CD8-positive, alpha-beta memory T cell (primary cell): ENCODE results near the gene MAGI2. TPM values are rescaled to one million over a fixed set of nuclear protein-coding genes. Genes with fewer than 3 reads are reported as not detected.

Experiments used
- CTCF ChIA-PET: fragments of 350-600 bp; sonication (Branson Sonifier 250); formaldehyde crosslinking; loops from one replicate; lab custom pipeline; 2021; ENCODE audit warnings: antibody characterized with exemption; lab: Charles Lee
- POLR2A ChIA-PET: fragments of 350-600 bp; sonication (Branson Sonifier 250); formaldehyde crosslinking; loops from one replicate; lab custom pipeline; 2021; ENCODE audit warnings: antibody characterized with exemption; lab: Charles Lee
- DNase-seq, 5 donors: peaks; one replicate each; pipeline versions ENCODE4 v3.0.0 to v3.0.0-alpha.2; 2020 to 2022; ENCODE audit warnings: mixed read lengths in 1 of 5
- H3K27ac ChIP-seq: one replicate; pipeline ENCODE4 v1.7.0; 2013; ENCODE audit warnings: low read depth, mild to moderate bottlenecking, low read length, moderate library complexity
- H3K27me3 ChIP-seq: 2 replicates; pipeline ENCODE4 v1.7.0; 2013; ENCODE audit warnings: low read length, mild to moderate bottlenecking; ENCODE audit not compliant: insufficient read depth, poor library complexity, severe bottlenecking
- H3K36me3 ChIP-seq: 2 replicates; pipeline ENCODE4 v1.7.0; 2013; ENCODE audit warnings: mild to moderate bottlenecking, low read length, moderate library complexity; ENCODE audit not compliant: insufficient read depth
- H3K4me1 ChIP-seq: 2 replicates; pipeline ENCODE4 v1.7.0; 2013; ENCODE audit warnings: mild to moderate bottlenecking, low read length, moderate library complexity; ENCODE audit not compliant: insufficient read depth
- H3K4me3 ChIP-seq: 2 replicates; pipeline ENCODE4 v1.7.0; 2013; ENCODE audit warnings: mild to moderate bottlenecking, low read length
- H3K9me3 ChIP-seq: 2 replicates; pipeline ENCODE4 v1.7.0; 2013; ENCODE audit warnings: mild to moderate bottlenecking, low read length
- H3K27ac Mint-ChIP-seq, 8 donors: one replicate each; pipeline ENCODE4 v1.8.0; 2020 to 2021; ENCODE audit warnings: mixed read lengths in 8 of 8, mild to moderate bottlenecking in 6 of 8, inconsistent platforms in 3 of 8, moderate library complexity in 3 of 8
- H3K27me3 Mint-ChIP-seq, 2 donors: one replicate each; pipeline ENCODE4 v1.8.0; 2020 to 2021; ENCODE audit warnings: mixed read lengths in 2 of 2, mild to moderate bottlenecking in 1 of 2, moderate library complexity in 1 of 2
- H3K36me3 Mint-ChIP-seq, 3 donors: one replicate each; pipeline ENCODE4 v1.8.0; 2020 to 2021; ENCODE audit warnings: mixed read lengths in 3 of 3, inconsistent platforms in 1 of 3, mild to moderate bottlenecking in 1 of 3
- H3K4me1 Mint-ChIP-seq, 3 donors: one replicate each; pipeline ENCODE4 v1.8.0; 2020 to 2021; ENCODE audit warnings: mixed read lengths in 3 of 3, inconsistent platforms in 1 of 3, mild to moderate bottlenecking in 1 of 3
- H3K4me3 Mint-ChIP-seq, 7 donors: one replicate each; pipeline ENCODE4 v1.8.0; 2020 to 2021; ENCODE audit warnings: mixed read lengths in 7 of 7, mild to moderate bottlenecking in 6 of 7, moderate library complexity in 4 of 7, inconsistent platforms in 2 of 7
- H3K9me3 Mint-ChIP-seq, 5 donors: one replicate each; pipeline ENCODE4 v1.8.0; 2020 to 2022; ENCODE audit warnings: mixed read lengths in 5 of 5, mild to moderate bottlenecking in 3 of 5, moderate library complexity in 2 of 5, inconsistent platforms in 1 of 5
- polyA plus RNA-seq: library from polyadenylated mRNA; unstranded; fragments of 300-500 nt; fragmentation: Illumina TruSeq; gene quantifications from one replicate; pipeline ENCODE4 v1.2.3, GENCODE V29; 2021
- total RNA-seq, 2 experiments: library from RNA; stranded (reverse); gene quantifications; one replicate each; pipeline ENCODE4 v1.2.3, GENCODE V29; 2021

The MAGI2 gene
- total and polyA plus RNA-seq, 3 experiments from 2014 or later = 0.26 to 0.33 TPM; not detected in 1

- Histone ChIP-seq H3K27me3 (no peaks in the 10 kb centered on the region), H3K9me3 (no peaks in the 10 kb centered on the region), H3K4me3 (no peak overlapping the region), H3K36me3 (no peaks in the 10 kb centered on the region), H3K27ac (no peak overlapping the region), H3K4me1 (no peaks in the 10 kb centered on the region)
- Mint-ChIP-seq H3K9me3 (peaks cover 1 to 14% (median 2%) of the 10 kb centered on the region in 5 donors), H3K4me1 (no peaks in the 10 kb centered on the region), H3K36me3 (no peaks in the 10 kb centered on the region), H3K27ac (no peak overlapping the region), H3K4me3 (no peak overlapping the region), H3K27me3 (no peaks in the 10 kb centered on the region)
- no peak for DNase-seq
- ChIA-PET POLR2A (no interaction called here), CTCF (no interaction called here)
Measured at GRCh38 chr7:78677391-78677790, 776.1 kb downstream of the MAGI2 start.

DNA sequence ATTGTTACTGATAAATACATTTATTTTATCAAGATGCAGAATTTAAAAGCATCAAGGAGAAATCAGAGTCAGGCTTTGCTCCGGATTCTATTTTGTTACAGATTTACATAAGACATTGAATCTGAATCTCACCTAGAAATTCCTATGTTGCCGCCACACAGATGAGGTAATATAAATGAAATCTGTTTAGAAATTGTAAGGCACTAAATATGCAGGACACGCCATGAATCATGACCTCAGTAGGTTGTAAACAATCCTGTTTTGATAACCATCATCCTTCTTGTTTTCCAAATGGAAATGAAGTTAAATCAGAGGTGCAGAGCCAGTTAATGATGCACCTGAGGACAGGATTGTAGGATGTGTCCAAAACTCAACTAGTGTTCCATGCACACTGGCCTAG is 778.0 kb downstream of the MAGI2 start:
- H3K4me3 Mint-ChIP-seq = no peak overlapping the region
- DNase-seq = no peak
- H3K36me3 Mint-ChIP-seq = no peaks in the 10 kb centered on the region
- H3K36me3 ChIP-seq = no peaks in the 10 kb centered on the region
- H3K4me1 ChIP-seq = no peaks in the 10 kb centered on the region
- no peaks in the 10 kb centered on the region for H3K27me3 Mint-ChIP-seq
- H3K4me1 Mint-ChIP-seq = no peaks in the 10 kb centered on the region
- ChIA-PET CTCF (no interaction called here), POLR2A (no interaction called here)
- H3K9me3 ChIP-seq = no peaks in the 10 kb centered on the region
- H3K27ac ChIP-seq = no peak overlapping the region
- no peaks in the 10 kb centered on the region for H3K27me3 ChIP-seq
- no peak overlapping the region for H3K27ac Mint-ChIP-seq
- no peak overlapping the region for H3K4me3 ChIP-seq
- H3K9me3 Mint-ChIP-seq = peaks cover 0 to 21% (median 2%) of the 10 kb centered on the region in 5 donors

DNA sequence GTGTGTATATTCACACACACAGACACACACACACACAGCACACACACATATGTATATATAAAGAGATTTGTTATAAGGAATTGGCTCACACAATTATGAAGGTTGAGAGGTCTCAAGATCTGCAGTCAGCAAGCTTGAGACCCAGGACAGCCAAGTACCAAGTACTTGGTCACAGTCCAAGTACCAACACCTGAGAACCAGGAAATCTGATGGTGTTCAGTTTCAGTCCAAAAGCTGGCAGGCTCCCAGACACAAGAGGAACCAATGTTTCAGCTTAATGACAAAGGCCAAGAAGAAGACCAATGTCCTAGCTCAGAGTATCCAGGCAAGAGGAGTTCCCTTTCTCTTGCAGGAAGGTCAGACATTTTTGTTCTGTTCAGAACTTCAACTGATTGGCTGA is 780.2 kb downstream of the MAGI2 start:
- Histone ChIP-seq H3K4me3 (no peak overlapping the region), H3K27ac (no peak overlapping the region), H3K9me3 (no peaks in the 10 kb centered on the region), H3K4me1 (no peaks in the 10 kb centered on the region), H3K36me3 (no peaks in the 10 kb centered on the region), H3K27me3 (no peaks in the 10 kb centered on the region)
- Mint-ChIP-seq H3K27me3 (no peaks in the 10 kb centered on the region), H3K4me3 (no peak overlapping the region), H3K36me3 (no peaks in the 10 kb centered on the region), H3K9me3 (peaks cover 3 to 15% (median 6%) of the 10 kb centered on the region in 5 donors), H3K27ac (no peak overlapping the region), H3K4me1 (no peaks in the 10 kb centered on the region)
- ChIA-PET CTCF (no interaction called here), POLR2A (no interaction called here)
- DNase-seq = no peak

GRCh38 chr7:78662939-78663338 is 790.5 kb downstream of the MAGI2 start:
- no peak for DNase-seq
- Mint-ChIP-seq H3K9me3 (peaks cover 4 to 17% (median 9%) of the 10 kb centered on the region in 5 donors), H3K27me3 (no peaks in the 10 kb centered on the region), H3K4me1 (no peaks in the 10 kb centered on the region), H3K4me3 (no peak overlapping the region), H3K36me3 (no peaks in the 10 kb centered on the region), H3K27ac (no peak overlapping the region)
- CTCF ChIA-PET = no interaction called here
- Histone ChIP-seq H3K36me3 (no peaks in the 10 kb centered on the region), H3K27me3 (no peaks in the 10 kb centered on the region), H3K4me1 (no peaks in the 10 kb centered on the region), H3K27ac (no peak overlapping the region), H3K4me3 (no peak overlapping the region), H3K9me3 (no peaks in the 10 kb centered on the region)
- POLR2A ChIA-PET = no interaction called here

GRCh38 chr7:78649976-78650375 is 803.5 kb downstream of the MAGI2 start:
- Histone ChIP-seq H3K4me3 (no peak overlapping the region), H3K27ac (no peak overlapping the region), H3K36me3 (no peaks in the 10 kb centered on the region), H3K27me3 (no peaks in the 10 kb centered on the region), H3K9me3 (no peaks in the 10 kb centered on the region), H3K4me1 (no peaks in the 10 kb centered on the region)
- CTCF ChIA-PET = no interaction called here
- Mint-ChIP-seq H3K27ac (no peak overlapping the region), H3K36me3 (no peaks in the 10 kb centered on the region), H3K27me3 (no peaks in the 10 kb centered on the region), H3K4me3 (no peak overlapping the region), H3K4me1 (no peaks in the 10 kb centered on the region), H3K9me3 (peaks cover 2 to 33% (median 5%) of the 10 kb centered on the region in 5 donors)
- POLR2A ChIA-PET = no interaction called here
- DNase-seq = no peak

GRCh38 chr7:78649236-78649635 is 804.2 kb downstream of the MAGI2 start:
- Histone ChIP-seq H3K4me1 (no peaks in the 10 kb centered on the region), H3K4me3 (no peak overlapping the region), H3K36me3 (no peaks in the 10 kb centered on the region), H3K27ac (no peak overlapping the region), H3K27me3 (no peaks in the 10 kb centered on the region), H3K9me3 (no peaks in the 10 kb centered on the region)
- H3K4me3 Mint-ChIP-seq = no peak overlapping the region
- ChIA-PET POLR2A (no interaction called here), CTCF (no interaction called here)
- DNase-seq = no peak
- H3K27me3 Mint-ChIP-seq = no peaks in the 10 kb centered on the region
- H3K4me1 Mint-ChIP-seq = no peaks in the 10 kb centered on the region
- H3K36me3 Mint-ChIP-seq = no peaks in the 10 kb centered on the region
- H3K27ac Mint-ChIP-seq = no peak overlapping the region
- H3K9me3 Mint-ChIP-seq = peaks cover 2 to 29% (median 3%) of the 10 kb centered on the region in 5 donors

DNA sequence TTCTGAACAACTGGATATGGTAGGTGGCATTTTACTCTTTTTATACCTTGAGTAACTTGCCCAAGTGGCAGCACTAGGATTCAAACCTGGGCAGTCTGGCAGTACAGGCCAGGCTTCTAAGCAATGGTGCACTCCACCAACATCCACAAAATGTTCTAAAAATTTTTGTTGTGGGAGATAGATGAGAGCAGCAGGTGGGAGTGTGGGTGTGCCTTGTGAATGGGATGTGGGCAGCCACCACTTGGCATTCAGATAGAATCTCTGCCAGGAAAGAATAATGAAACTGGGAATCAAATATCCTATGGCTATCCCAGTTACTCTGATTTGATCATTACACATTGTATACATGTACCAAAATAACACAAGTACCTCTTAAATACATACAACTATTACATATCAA is 810.7 kb downstream of the MAGI2 start:
- H3K27ac Mint-ChIP-seq = no peak overlapping the region
- POLR2A ChIA-PET = no interaction called here
- Histone ChIP-seq H3K9me3 (no peaks in the 10 kb centered on the region), H3K27ac (no peak overlapping the region), H3K36me3 (no peaks in the 10 kb centered on the region), H3K27me3 (no peaks in the 10 kb centered on the region), H3K4me1 (no peaks in the 10 kb centered on the region), H3K4me3 (no peak overlapping the region)
- H3K36me3 Mint-ChIP-seq = no peaks in the 10 kb centered on the region
- H3K9me3 Mint-ChIP-seq = peaks cover 0 to 34% (median 2%) of the 10 kb centered on the region in 5 donors
- CTCF ChIA-PET = no interaction called here
- H3K27me3 Mint-ChIP-seq = no peaks in the 10 kb centered on the region
- no peak overlapping the region for H3K4me3 Mint-ChIP-seq
- H3K4me1 Mint-ChIP-seq = no peaks in the 10 kb centered on the region
- no peak for DNase-seq

DNA sequence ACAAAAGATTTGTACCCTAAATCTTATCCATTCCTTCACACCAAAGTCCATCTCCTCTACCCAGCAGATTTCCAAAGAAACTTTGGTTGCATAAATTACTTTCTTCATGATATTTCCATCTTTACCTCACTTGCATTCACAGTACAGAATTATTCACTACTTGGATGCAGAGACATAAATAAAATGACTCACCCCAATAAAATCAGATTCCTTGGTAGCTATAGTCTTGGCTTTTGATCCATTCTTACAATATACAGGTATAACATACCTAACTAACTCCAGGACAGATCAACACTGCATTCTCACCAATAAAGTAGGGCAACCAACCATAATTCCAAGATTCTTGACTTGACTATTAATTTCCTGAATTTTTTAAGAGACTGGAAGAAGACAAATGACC is 815.1 kb downstream of the MAGI2 start:
- Histone ChIP-seq H3K27me3 (no peaks in the 10 kb centered on the region), H3K27ac (no peak overlapping the region), H3K4me1 (no peaks in the 10 kb centered on the region), H3K9me3 (no peaks in the 10 kb centered on the region), H3K4me3 (no peak overlapping the region), H3K36me3 (no peaks in the 10 kb centered on the region)
- Mint-ChIP-seq H3K4me1 (no peaks in the 10 kb centered on the region), H3K36me3 (no peaks in the 10 kb centered on the region), H3K27ac (no peak overlapping the region), H3K9me3 (peaks cover 0 to 28% (median 2%) of the 10 kb centered on the region in 5 donors), H3K4me3 (no peak overlapping the region), H3K27me3 (no peaks in the 10 kb centered on the region)
- DNase-seq = no peak
- ChIA-PET POLR2A (no interaction called here), CTCF (no interaction called here)

- H3K36me3 ChIP-seq = no peaks in the 10 kb centered on the region
- no peak overlapping the region for H3K4me3 Mint-ChIP-seq
- no peaks in the 10 kb centered on the region for H3K4me1 ChIP-seq
- H3K4me3 ChIP-seq = no peak overlapping the region
- no peaks in the 10 kb centered on the region for H3K4me1 Mint-ChIP-seq
- no peak for DNase-seq
- H3K27ac ChIP-seq = no peak overlapping the region
- H3K36me3 Mint-ChIP-seq = no peaks in the 10 kb centered on the region
- H3K27me3 ChIP-seq = no peaks in the 10 kb centered on the region
- POLR2A ChIA-PET = no interaction called here
- peaks cover 2 to 23% (median 2%) of the 10 kb centered on the region in 5 donors for H3K9me3 Mint-ChIP-seq
- H3K27ac Mint-ChIP-seq = no peak overlapping the region
- no peaks in the 10 kb centered on the region for H3K9me3 ChIP-seq
- CTCF ChIA-PET = interaction anchor here (1.5 kb wide), 1 partner anchor 11 kb away, joined by 4 read pairs; no protein-coding TSS in a partner anchor
- H3K27me3 Mint-ChIP-seq = no peaks in the 10 kb centered on the region
Measured at GRCh38 chr7:78636727-78637126, 816.7 kb downstream of the MAGI2 start.
